KOPT-K1 (cell line): ENCODE measurements around the gene KCNC1.

Experiments used
- H3K27ac ChIP-seq: fragments of 200-600 bp; sonication (generic); 2 replicates; pipeline ENCODE4 v1.5.1; 2016; ENCODE audit warnings: antibody characterized with exemption, mild to moderate bottlenecking, low read depth, low read length; ENCODE audit not compliant: poor library complexity, severe bottlenecking
- H3K36me3 ChIP-seq: fragments of 200-600 bp; sonication (generic); 2 replicates; pipeline ENCODE4 v1.5.1; 2017; ENCODE audit warnings: antibody characterized with exemption, mild to moderate bottlenecking, low read length, moderate library complexity; ENCODE audit not compliant: insufficient read depth
- H3K9me3 ChIP-seq: fragments of 200-600 bp; sonication (generic); 2 replicates; pipeline ENCODE4 v1.5.1; 2017; ENCODE audit warnings: antibody characterized with exemption, low read length, mild to moderate bottlenecking; ENCODE audit not compliant: insufficient read depth, poor library complexity, severe bottlenecking

Gene KCNC1

GRCh38 chr11:17812865-17813187, 78.2 kb downstream of the KCNC1 start:
- no peaks in the 10 kb centered on the region for H3K9me3 ChIP-seq
- H3K36me3 ChIP-seq = no peaks in the 10 kb centered on the region
- H3K27ac ChIP-seq = no peak overlapping the region

GRCh38 chr11:17813391-17814059, 78.9 kb downstream of the KCNC1 start:
- Histone ChIP-seq H3K27ac (no peak overlapping the region), H3K9me3 (no peaks in the 10 kb centered on the region), H3K36me3 (no peaks in the 10 kb centered on the region)

- no peak overlapping the region for H3K27ac ChIP-seq
- H3K36me3 ChIP-seq = no peaks in the 10 kb centered on the region
- no peaks in the 10 kb centered on the region for H3K9me3 ChIP-seq
Measured at GRCh38 chr11:17814546-17814945, 80.0 kb downstream of the KCNC1 start.

- no peak overlapping the region for H3K27ac ChIP-seq
- H3K9me3 ChIP-seq = no peaks in the 10 kb centered on the region
- H3K36me3 ChIP-seq = no peaks in the 10 kb centered on the region
Measured at GRCh38 chr11:17816232-17816931, 81.8 kb downstream of the KCNC1 start.

- no peaks in the 10 kb centered on the region for H3K9me3 ChIP-seq
- H3K27ac ChIP-seq = no peak overlapping the region
- no peaks in the 10 kb centered on the region for H3K36me3 ChIP-seq
Measured at GRCh38 chr11:17821648-17822400, 87.2 kb downstream of the KCNC1 start.

- Histone ChIP-seq H3K9me3 (no peaks in the 10 kb centered on the region), H3K27ac (no peak overlapping the region)
Measured at GRCh38 chr11:17822401-17822781, 87.8 kb downstream of the KCNC1 start.

GRCh38 chr11:17827006-17827405, 92.4 kb downstream of the KCNC1 start:
- Histone ChIP-seq H3K36me3 (no peaks in the 10 kb centered on the region), H3K27ac (no peak overlapping the region), H3K9me3 (no peaks in the 10 kb centered on the region)

More at GRCh38 chr11:17822401-17822781, 87.8 kb downstream of the KCNC1 start:
- H3K36me3 ChIP-seq = no peaks in the 10 kb centered on the region

- H3K9me3 ChIP-seq = no peaks in the 10 kb centered on the region
- H3K27ac ChIP-seq = no peak overlapping the region
- H3K36me3 ChIP-seq = no peaks in the 10 kb centered on the region
Measured at GRCh38 chr11:17828311-17828751, 93.8 kb downstream of the KCNC1 start.

GRCh38 chr11:17831228-17831627, 96.6 kb downstream of the KCNC1 start:
- Histone ChIP-seq H3K9me3 (no peaks in the 10 kb centered on the region), H3K27ac (no peak overlapping the region), H3K36me3 (no peaks in the 10 kb centered on the region)

- Histone ChIP-seq H3K27ac (no peak overlapping the region), H3K36me3 (no peaks in the 10 kb centered on the region), H3K9me3 (no peaks in the 10 kb centered on the region)
Measured at GRCh38 chr11:17831883-17832282, 97.3 kb downstream of the KCNC1 start.
